ENCODE data around the gene OPCML. TPM values are rescaled to one million over a fixed set of nuclear protein-coding genes. Genes with fewer than 3 reads are reported as not detected.

OPCML gene
- total RNA-seq, 1 donor from 2014 or later: 2.7 TPM

DNA sequence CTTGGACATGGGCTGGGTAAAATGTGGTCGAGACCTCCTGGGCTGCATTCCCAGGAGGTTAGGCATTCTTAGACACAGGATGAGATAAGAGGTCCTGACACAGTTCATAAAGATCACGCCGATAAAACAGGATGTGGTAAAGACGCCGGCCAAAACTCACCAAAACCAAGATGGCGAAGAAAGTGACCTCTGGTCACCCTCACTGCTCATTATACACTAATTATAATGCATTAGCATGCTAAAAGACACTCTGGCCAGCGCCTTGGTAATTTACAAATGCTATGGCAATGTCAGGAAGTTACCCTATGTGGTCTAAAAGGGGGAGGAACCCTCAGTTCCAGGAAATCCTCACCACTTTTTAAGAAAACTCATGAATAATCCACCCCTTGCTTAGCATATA lies 983.3 kb downstream of the OPCML start:
- no peaks in the 10 kb centered on the region for H3K4me1 Mint-ChIP-seq (ENCODE audit: low read depth)
- DNase-seq (ENCODE audit: low spot score): no peak
- no peak overlapping the region for H3K27ac Mint-ChIP-seq (ENCODE audit: unreplicated experiment)
- peaks cover 3% of the 10 kb centered on the region for H3K36me3 Mint-ChIP-seq (ENCODE audit: low read depth)
- H3K4me3 Mint-ChIP-seq (ENCODE audit: unreplicated experiment): no peak overlapping the region
- no peak for TF ChIP-seq CTCF (IDR thresholded peaks at IDR 0.05)
- peaks cover 2% of the 10 kb centered on the region for H3K27me3 Mint-ChIP-seq (ENCODE audit: low read depth)
- H3K9me3 Mint-ChIP-seq (ENCODE audit: low read depth): peaks cover 8% of the 10 kb centered on the region

DNA sequence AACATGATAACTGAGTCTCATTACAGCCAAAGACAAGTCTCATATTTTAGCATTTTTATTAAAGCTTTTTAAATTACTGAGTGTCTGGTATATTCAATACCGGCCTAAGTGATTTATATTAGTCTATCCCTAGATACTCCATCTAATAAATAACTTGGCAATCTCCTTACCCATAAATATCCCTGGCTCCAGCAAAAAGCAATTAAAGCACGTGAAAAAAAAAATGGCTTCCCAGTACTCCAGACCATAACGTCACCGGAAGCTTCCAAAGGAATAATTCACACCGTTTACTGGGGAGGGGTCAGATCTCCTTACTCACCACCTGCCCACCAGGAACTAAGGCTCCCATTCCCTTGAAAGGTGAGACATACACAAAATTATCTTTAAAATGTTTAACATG lies 988.3 kb downstream of the OPCML start:
- H3K27me3 Mint-ChIP-seq (ENCODE audit: low read depth): peaks cover 2% of the 10 kb centered on the region
- no peaks in the 10 kb centered on the region for H3K4me1 Mint-ChIP-seq (ENCODE audit: low read depth)
- H3K27ac Mint-ChIP-seq (ENCODE audit: unreplicated experiment): no peak overlapping the region

DNA sequence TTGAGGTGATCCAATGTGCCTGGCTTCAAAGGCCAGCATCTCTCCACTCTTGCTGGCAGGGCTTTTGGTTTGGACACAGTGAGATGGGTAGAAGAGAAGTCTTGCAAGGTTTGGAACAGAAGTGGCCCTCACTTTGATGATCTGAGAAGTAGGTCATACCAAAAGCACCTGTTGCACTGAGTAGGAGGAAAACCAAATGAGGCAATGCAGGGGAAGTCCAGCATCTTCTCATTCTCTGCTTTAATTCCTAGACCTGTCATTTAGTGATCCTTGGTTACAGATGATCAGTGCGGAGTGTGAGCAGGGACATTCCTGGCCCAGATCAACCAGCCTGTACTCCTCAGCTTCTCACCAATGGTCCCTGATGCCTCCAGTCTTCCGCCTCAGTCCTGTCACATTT lies 990.5 kb downstream of the OPCML start:
- Mint-ChIP-seq H3K27me3 (ENCODE audit: low read depth) (no peaks in the 10 kb centered on the region), H3K4me3 (ENCODE audit: unreplicated experiment) (no peak overlapping the region), H3K4me1 (ENCODE audit: low read depth) (no peaks in the 10 kb centered on the region), H3K36me3 (ENCODE audit: low read depth) (no peaks in the 10 kb centered on the region), H3K9me3 (ENCODE audit: low read depth) (no peaks in the 10 kb centered on the region), H3K27ac (ENCODE audit: unreplicated experiment) (no peak overlapping the region)
- TF ChIP-seq CTCF (IDR thresholded peaks at IDR 0.05): no peak
- DNase-seq (ENCODE audit: low spot score): no peak

More for the DNA sequence above, 988.3 kb downstream of the OPCML start:
- H3K36me3 Mint-ChIP-seq (ENCODE audit: low read depth): no peaks in the 10 kb centered on the region
- no peak for DNase-seq (ENCODE audit: low spot score)
- H3K4me3 Mint-ChIP-seq (ENCODE audit: unreplicated experiment): no peak overlapping the region
- TF ChIP-seq CTCF (IDR thresholded peaks at IDR 0.05): no peak
- no peaks in the 10 kb centered on the region for H3K9me3 Mint-ChIP-seq (ENCODE audit: low read depth)

DNA sequence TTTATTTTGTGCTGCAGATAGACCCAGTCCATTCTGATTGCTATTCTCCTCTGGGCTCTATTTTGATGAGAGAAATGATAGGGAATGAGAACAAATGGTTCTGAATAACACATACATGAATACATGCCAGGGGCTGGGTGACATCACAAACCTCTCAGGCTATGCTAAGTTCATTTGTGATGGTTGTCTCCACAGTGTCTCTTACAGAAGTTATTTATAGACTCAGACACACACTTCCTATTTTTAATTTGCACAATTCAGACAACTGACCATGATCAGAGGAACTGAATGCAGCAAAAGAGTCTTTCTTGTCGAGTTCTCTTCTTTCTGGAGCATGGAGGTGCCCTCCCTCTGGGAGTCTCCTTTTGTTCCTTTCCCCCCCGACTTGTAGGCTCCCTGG lies 991.7 kb downstream of the OPCML start:
- no peak for DNase-seq (ENCODE audit: low spot score)
- Mint-ChIP-seq H3K27me3 (ENCODE audit: low read depth) (no peaks in the 10 kb centered on the region), H3K4me1 (ENCODE audit: low read depth) (no peaks in the 10 kb centered on the region), H3K4me3 (ENCODE audit: unreplicated experiment) (no peak overlapping the region), H3K9me3 (ENCODE audit: low read depth) (no peaks in the 10 kb centered on the region), H3K27ac (ENCODE audit: unreplicated experiment) (no peak overlapping the region), H3K36me3 (ENCODE audit: low read depth) (no peaks in the 10 kb centered on the region)
- TF ChIP-seq CTCF (IDR thresholded peaks at IDR 0.05): no peak

- no peak overlapping the region for H3K27ac Mint-ChIP-seq (ENCODE audit: unreplicated experiment)
- no peaks in the 10 kb centered on the region for H3K27me3 Mint-ChIP-seq (ENCODE audit: low read depth)
- no peaks in the 10 kb centered on the region for H3K4me1 Mint-ChIP-seq (ENCODE audit: low read depth)
- H3K9me3 Mint-ChIP-seq (ENCODE audit: low read depth): no peaks in the 10 kb centered on the region
- no peak for DNase-seq (ENCODE audit: low spot score)
- no peak for TF ChIP-seq CTCF (IDR thresholded peaks at IDR 0.05)
- no peaks in the 10 kb centered on the region for H3K36me3 Mint-ChIP-seq (ENCODE audit: low read depth)
- H3K4me3 Mint-ChIP-seq (ENCODE audit: unreplicated experiment): no peak overlapping the region
These were observed 992.5 kb downstream of the OPCML start for GRCh38 chr11:132539590-132540368.
